ENCODE results near the gene HOXA4. TPM values are rescaled to one million over a fixed set of nuclear protein-coding genes. Genes with fewer than 3 reads are reported as not detected.

The HOXA4 gene
- total RNA-seq, 3 donors from 2014 or later (not counting 1 experiment from before 2014, with no cell fraction given): 0.52 to 2.1 (median 0.63) TPM

DNA sequence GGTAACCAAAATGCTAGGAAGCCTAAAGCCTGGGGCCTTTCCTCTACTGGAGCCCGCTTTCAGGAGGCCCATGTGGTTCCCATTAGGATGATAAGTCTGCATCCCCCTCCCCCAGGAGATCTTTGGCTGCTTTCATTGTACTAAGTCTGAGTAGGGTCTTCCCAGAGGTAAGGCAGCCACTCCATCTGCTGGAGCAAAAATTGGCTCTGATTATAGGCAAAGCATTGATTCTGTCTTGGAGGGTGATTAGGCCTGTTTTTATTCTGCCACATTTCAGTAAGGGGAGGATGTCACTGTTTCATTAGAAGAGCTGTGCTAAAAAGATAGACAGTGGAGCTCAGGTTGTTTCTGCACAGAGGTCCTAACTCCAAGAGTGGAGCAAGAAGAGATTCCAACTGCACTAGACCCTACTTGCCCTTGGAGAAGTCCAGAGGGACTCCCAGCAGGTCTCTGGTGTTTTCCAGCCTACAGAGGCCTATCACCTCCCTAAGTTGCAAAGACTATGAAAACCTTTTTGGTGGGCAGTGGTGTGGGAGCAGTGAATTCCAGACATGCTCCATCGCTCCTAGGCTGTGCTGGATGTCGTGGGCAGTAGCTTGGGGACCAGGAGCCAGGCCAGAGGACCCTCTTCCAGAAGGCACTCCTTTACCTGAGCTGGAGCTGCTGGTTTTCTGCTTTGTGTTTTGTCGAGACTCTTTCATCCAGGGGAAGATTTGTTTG lies 20.9 kb downstream of the HOXA4 start:
- no peaks in the 10 kb centered on the region for H3K4me1 Mint-ChIP-seq
- 87% methylated on average over 4 of the region's 4 CpGs for WGBS (ENCODE audit: insufficient coverage)
- no peak overlapping the region for H3K4me3 ChIP-seq (ENCODE audit: low read length)
- H3K27me3 ChIP-seq (ENCODE audit: control insufficient read depth, insufficient read depth, low read length): peaks cover 2% of the 10 kb centered on the region
- no peaks in the 10 kb centered on the region for H3K36me3 ChIP-seq (ENCODE audit: control insufficient read depth, insufficient read depth, low read length)
- ATAC-seq (no peak), DNase-seq (no peak)
- H3K4me1 ChIP-seq (ENCODE audit: control insufficient read depth, insufficient read depth, low read length): no peaks in the 10 kb centered on the region
- TF ChIP-seq, protein P1, sequence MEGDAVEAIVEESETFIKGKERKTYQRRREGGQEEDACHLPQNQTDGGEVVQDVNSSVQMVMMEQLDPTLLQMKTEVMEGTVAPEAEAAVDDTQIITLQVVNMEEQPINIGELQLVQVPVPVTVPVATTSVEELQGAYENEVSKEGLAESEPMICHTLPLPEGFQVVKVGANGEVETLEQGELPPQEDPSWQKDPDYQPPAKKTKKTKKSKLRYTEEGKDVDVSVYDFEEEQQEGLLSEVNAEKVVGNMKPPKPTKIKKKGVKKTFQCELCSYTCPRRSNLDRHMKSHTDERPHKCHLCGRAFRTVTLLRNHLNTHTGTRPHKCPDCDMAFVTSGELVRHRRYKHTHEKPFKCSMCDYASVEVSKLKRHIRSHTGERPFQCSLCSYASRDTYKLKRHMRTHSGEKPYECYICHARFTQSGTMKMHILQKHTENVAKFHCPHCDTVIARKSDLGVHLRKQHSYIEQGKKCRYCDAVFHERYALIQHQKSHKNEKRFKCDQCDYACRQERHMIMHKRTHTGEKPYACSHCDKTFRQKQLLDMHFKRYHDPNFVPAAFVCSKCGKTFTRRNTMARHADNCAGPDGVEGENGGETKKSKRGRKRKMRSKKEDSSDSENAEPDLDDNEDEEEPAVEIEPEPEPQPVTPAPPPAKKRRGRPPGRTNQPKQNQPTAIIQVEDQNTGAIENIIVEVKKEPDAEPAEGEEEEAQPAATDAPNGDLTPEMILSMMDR (IDR thresholded peaks at IDR 0.05): no peak
- H3K9me3 Mint-ChIP-seq: no peaks in the 10 kb centered on the region
- H3K27ac ChIP-seq (ENCODE audit: low read length): no peak overlapping the region
- intact Hi-C loops (cut with micrococcal nuclease): no loop called here
- H3K27ac Mint-ChIP-seq: no peak overlapping the region
- H3K36me3 Mint-ChIP-seq: no peaks in the 10 kb centered on the region
- no peaks in the 10 kb centered on the region for H3K9me3 ChIP-seq (ENCODE audit: control insufficient read depth, insufficient read depth, low read length)
- peaks cover 10 to 11% of the 10 kb centered on the region in 2 donors for H3K27me3 Mint-ChIP-seq (ENCODE audit: low read depth in 2 of 2)
- no peak overlapping the region for H3K4me3 Mint-ChIP-seq

GRCh38 chr7:27108390-27109127 lies 22.0 kb downstream of the HOXA4 start:
- Histone ChIP-seq H3K36me3 (ENCODE audit: control insufficient read depth, insufficient read depth, low read length) (no peaks in the 10 kb centered on the region), H3K9me3 (ENCODE audit: control insufficient read depth, insufficient read depth, low read length) (no peaks in the 10 kb centered on the region), H3K4me3 (ENCODE audit: low read length) (no peak overlapping the region), H3K4me1 (ENCODE audit: control insufficient read depth, insufficient read depth, low read length) (no peaks in the 10 kb centered on the region), H3K27me3 (ENCODE audit: control insufficient read depth, insufficient read depth, low read length) (peaks cover 11% of the 10 kb centered on the region), H3K27ac (ENCODE audit: low read length) (no peak overlapping the region)
- H3K4me3 Mint-ChIP-seq: no peak overlapping the region
- H3K27ac Mint-ChIP-seq: no peak overlapping the region
- intact Hi-C loops (cut with micrococcal nuclease): no loop called here
- no peaks in the 10 kb centered on the region for H3K9me3 Mint-ChIP-seq
- DNase-seq (no peak), ATAC-seq (no peak)
- H3K4me1 Mint-ChIP-seq: no peaks in the 10 kb centered on the region
- 96% methylated on average over 41 of the region's 41 CpGs for WGBS (ENCODE audit: insufficient coverage)
- peaks cover 6% of the 10 kb centered on the region for H3K36me3 Mint-ChIP-seq
- H3K27me3 Mint-ChIP-seq (ENCODE audit: low read depth in 2 of 2): peaks cover 21% of the 10 kb centered on the region in 2 donors
- TF ChIP-seq, protein P1 (IDR thresholded peaks at IDR 0.05): no peak

DNA sequence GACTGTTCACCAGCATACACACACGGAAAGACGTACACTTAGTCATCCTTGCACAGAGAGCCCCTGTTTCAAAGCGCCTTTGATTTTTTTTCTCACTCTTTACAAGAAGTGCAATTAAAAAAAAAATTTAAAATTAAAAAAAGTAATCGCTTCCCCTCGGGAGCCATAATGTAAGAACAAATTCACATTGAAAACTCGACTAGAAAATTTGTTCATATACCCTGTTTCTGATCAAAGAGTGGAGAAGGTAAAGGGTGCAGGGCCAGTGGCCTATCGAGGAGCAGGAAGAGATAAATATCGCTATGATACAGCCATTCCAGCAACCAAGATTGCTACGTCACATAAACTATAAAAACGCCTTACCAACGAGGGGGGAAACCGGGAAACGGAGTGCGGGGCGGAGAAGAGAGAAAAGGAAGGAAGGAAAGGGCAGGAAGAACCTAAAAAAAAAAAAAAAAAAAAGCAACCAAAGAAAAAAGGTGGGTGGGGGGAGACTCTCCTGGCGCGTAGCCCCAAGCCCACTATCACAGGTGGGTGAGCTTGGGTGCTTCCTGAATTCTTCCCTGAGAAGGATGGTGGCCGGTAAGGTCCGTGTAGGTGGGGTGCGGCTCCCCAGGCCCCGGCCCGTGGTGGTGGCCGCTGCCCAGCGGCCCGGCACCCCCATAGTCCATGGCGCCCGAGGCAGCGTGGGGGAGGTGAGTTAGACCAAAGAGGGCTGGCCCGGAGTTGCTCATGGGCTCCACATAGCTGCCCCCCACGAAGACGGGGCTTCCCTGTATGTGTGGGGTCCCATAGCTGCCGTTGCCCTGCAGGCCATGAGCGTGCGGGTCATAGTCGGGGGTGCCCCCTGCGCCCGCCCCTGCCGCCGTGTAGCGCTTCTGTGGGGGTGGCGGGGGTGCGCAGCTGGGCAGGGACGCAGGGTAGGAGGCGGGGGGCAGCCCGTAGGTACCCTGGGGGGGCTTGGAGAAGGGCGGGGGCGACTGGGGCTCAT lies 22.9 kb downstream of the HOXA4 start:
- Mint-ChIP-seq H3K4me3 (no peak overlapping the region), H3K9me3 (no peaks in the 10 kb centered on the region), H3K4me1 (peaks cover 6 to 7% of the 10 kb centered on the region in 2 donors), H3K36me3 (peaks cover 7% of the 10 kb centered on the region), H3K27ac (no peak overlapping the region), H3K27me3 (ENCODE audit: low read depth in 2 of 2) (peaks cover 29 to 30% of the 10 kb centered on the region in 2 donors)
- H3K9me3 ChIP-seq (ENCODE audit: control insufficient read depth, insufficient read depth, low read length): no peaks in the 10 kb centered on the region
- TF ChIP-seq, protein P1 (IDR thresholded peaks at IDR 0.05): no peak
- H3K4me3 ChIP-seq (ENCODE audit: low read length): no peak overlapping the region
- intact Hi-C loops (cut with micrococcal nuclease): no loop called here
- DNase-seq (no peak), ATAC-seq (no peak)
- H3K27me3 ChIP-seq (ENCODE audit: control insufficient read depth, insufficient read depth, low read length): peaks cover 20% of the 10 kb centered on the region
- H3K27ac ChIP-seq (ENCODE audit: low read length): no peak overlapping the region
- H3K4me1 ChIP-seq (ENCODE audit: control insufficient read depth, insufficient read depth, low read length): peaks cover 3% of the 10 kb centered on the region
- WGBS (ENCODE audit: insufficient coverage): 96% methylated on average over 47 of the region's 47 CpGs
- H3K36me3 ChIP-seq (ENCODE audit: control insufficient read depth, insufficient read depth, low read length): no peaks in the 10 kb centered on the region
